Medulla oblongata (tissue), 1 donor: Measurements from ENCODE around the gene TMEM183A.

ENCODE experiments used
- DNase-seq: peaks from one replicate; pipeline ENCODE4 v3.0.0-alpha.2; 2015; ENCODE audit errors: extremely low spot score

TMEM183A gene

DNA sequence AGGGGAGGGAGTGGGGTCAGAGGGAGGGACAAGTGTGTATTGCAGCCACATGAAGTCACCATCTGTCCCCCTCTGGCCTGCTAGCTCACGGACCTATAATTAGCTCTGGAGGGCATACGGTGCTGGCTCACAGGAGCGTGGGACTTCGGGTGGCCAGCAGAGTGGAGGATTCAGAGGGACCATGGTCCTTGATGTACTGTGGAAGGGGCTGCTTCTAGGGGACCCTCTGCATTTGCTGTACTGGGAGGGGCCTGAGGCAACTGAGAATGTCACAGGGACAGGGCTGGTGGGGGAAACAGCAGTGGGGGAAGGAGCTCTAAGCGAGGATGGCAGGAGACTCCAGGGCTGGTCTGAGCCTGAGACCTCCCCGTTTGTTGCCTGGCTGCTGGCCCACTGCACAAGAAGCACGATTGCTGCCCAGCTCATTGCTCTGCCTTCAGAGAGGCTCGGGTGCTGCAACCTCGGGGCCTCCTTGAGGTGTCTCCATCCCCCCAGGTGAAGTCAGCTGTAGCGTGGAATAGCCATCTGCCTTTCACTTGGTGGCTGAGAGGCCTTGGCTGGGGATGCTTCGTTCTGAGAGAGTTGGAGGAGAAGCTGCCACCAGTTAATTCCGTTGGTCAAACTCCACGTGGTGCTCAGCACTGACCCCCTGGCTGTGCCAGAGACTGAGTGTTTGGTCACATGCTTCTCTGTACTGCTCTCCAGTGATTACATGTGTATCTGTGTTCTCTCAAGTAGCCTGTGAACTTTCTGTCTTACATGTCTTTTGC lies 21.8 kb downstream of the TMEM183A start:
- no peak for DNase-seq

DNA sequence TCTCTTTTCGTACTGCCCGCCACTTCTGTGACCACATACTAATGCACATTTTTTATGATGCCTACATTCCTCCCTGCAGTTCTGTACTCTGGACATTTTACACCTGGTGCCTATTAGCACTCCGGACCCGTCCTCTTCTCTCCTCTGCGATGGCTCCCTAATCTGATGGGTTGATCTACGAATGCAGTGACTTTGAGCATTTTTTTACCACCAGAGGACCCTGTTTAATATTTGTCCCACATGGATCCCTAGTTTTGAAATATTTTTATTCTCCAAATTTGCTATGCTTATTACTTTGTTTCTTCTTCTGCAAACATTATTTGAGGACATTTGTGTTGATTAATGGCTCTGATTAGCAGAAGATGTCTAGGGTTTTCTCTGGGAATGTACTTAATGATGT lies 24.3 kb downstream of the TMEM183A start:
- no peak for DNase-seq

DNA sequence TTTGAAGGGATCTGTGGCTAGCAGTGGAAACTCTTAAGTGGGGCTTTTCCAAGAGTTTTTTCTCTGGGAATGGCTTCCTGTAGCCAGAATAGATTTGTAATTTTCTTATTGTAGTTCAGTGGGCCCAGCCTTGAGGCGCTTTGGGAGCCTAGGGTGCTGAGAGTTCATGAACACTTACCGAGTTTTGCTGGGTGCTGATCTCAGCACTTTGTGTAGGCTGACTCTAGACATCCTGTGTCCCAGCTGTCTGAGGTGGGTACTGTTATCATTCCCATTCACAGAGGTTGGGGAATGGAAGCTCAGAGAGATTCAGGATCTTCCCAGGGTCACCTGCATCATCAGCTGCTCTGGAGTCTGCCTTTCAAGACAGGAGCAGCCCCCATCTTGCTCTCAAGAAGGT lies 26.1 kb downstream of the TMEM183A start:
- DNase-seq: no peak

DNA sequence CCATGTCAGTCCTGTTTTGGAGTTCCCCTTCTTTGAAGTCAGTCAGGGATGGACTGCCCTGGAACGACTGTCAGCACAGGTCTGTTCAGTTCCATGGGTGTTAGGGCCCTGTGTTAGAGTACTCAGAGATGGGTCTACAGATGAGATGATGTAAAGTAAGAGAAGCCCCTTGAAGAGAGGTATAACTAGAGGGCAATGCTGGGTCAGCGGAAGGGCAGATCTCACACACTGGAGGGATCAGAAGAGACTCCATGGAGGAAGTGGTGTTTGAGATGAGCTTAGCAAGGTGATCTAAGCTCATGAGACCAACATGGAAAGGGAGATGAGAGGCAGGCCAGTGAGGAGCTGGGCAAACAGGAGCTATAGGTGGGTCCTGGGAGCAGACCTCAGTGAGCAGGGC lies 26.7 kb downstream of the TMEM183A start:
- DNase-seq: no peak

DNA sequence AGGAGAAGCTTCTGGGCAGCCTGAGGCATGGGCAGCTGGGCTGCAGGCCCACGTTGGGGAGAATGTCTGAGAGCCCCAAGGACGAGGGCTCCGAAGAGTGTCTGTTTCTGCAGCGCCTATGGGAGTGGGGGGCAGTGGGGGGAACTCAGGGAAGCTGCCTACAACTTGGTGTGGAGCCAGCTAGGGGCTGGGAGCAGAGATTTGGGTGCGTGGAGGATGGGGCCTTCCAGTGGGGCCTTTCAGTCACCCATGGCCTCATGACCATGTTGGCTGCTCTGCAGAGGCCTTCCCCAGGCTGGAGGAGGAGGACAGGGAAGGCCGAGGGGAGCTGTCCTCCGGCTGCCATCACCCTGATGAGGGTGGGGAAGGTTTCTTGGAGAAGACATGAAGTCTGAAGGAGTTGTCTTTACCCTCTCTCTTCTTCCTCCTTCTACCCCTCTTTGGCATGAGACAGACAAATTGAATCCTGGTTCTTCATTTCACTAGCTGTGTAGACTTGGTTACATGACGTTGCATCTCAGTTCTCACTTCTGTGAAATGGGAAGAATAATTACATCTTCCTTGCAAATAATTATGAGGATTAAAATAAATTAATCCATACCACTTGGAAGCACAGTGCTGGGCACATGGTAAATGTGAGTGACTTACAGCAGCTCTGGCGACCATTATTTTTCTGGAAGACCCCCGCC lies 27.4 kb downstream of the TMEM183A start:
- DNase-seq: no peak

DNA sequence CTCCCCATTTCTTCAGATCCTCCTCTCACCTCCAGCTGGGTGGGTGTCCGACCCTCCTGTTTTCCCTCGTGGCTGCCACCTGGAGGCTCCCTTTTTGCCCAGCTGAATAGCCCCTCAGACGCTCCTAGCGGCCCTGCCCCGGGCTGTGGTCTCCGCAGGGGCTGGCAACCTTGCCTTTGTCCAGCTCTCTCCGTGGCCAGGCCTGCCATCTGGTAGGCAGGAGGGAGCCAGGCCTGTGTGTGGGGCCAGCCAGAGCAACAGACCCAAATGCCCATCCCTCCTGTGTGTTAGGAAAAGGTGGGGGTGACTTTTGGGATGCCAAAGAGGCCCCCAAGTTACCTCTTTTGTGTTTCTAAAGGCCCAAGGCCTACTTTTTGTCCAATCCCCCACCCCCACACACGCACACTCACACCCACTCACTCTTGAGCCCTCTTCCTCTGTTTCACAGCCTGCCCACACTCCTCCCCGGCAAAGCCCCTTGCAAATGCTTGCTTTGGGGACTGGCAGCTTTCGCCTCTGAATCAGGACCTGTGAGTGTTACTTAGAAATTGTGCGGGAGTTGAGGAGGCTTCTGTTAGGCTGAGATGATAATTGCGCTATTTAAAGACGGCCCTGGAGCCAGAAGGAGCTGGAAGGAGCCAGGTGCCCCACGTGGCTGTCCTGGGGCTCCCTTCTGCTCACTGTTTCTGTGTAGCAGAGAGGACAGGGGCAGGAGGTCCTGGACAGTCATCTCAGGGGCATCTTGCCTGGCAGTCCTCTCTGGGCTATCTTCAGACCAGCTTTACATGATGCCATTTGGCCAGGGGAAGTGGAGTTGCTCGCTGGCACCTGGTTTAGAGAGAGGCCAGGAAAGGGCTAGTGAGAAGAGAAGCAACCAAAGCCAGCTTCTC lies 28.2 kb downstream of the TMEM183A start:
- DNase-seq: no peak

DNA sequence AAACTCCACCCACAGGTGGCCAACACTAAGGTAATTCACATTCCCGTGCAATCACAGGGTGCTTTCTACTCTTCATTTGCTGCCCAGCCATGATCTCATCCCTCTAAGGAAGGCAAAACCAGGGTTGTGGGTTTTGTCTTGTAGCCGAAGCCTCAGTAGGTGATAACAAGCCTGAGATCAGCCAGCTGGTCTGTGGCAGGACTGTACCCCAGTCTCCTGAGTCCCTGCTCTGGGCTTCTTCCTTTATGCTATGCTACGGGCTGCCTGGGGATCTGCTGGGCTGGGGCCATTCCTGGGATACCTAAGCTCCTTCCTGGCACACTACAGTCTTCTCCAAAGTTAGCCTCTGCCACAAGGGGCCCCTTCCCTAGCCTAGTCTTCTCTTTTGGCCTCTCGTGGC lies 29.0 kb downstream of the TMEM183A start:
- DNase-seq: no peak

DNA sequence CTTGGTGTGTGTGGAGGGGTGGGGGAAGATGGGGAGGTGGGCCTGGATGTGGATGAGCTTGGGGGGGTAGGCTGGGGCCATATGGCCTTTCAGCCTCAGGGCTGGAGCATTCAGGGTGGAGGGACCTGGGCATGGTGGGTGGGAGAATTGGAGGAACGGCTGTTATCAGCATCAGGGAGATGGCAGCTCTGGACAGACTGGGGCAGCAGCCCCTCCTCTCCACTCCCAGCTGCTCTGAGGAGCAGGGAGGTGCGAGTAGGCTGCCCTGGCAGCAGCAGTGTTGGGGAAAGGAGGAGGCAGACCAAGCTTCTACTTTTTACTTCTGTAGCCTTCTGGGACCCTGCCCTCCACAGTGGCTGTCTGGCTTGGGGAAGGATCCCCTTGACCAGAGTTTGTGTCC lies 29.4 kb downstream of the TMEM183A start:
- DNase-seq: no peak

DNA sequence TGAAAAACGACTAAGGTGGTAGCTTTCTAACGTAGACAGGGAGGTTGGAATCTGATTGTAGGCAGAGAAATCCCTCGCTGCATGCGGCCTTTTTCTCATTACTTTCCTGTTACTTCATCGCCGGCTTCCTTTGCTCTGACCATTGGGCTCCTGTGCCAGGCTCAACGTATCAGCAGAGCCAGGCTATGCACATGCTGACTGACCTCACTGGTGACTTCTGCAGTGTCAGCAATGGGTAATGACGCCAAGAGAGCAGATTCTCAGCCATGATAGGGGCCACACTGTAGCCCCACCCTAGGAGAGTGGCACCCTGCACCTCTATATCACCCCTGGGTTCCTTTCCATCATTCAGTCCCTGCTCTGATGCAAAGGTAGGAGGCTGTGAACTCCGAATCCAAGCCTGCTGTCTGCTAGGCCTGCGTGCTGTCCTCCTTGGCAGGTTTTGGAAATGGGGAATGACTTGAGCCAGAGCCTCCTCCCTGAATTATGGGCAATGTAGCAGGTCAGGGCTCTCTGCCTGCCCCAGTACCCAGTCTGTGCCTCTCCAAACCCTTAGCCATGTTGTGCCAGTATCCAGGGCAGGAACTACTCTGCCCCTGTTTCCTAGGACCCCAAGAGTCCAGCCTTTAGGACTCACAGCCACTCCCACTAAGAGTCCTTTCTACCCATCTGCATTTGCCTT lies 30.5 kb downstream of the TMEM183A start:
- no peak for DNase-seq

DNA sequence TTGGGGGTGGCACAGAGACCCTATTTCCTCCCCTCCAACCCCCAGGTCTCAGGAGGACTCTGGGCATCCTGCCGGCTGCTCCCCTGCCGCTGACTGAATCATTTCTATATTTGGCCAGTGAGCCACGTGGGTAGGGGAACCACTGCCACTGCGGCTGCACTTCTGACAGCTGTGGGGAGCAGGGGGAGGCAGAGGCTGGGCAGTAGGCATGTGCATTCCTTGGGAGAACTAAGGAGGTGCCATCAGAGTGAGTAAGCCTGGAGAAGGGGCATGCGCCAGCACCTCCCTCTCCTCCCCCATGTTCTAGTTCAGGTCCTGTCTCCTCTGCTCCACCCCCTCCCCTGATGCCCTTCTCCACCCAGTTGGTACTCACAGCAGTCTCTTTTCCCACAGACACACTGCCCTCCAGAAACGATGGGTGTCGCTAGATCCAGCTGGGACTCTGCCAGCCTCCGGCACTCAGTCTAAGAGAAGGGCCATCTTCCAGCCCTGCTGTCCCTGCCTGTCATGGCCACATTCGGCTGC lies 31.1 kb downstream of the TMEM183A start:
- DNase-seq: peak; percentile 63

DNA sequence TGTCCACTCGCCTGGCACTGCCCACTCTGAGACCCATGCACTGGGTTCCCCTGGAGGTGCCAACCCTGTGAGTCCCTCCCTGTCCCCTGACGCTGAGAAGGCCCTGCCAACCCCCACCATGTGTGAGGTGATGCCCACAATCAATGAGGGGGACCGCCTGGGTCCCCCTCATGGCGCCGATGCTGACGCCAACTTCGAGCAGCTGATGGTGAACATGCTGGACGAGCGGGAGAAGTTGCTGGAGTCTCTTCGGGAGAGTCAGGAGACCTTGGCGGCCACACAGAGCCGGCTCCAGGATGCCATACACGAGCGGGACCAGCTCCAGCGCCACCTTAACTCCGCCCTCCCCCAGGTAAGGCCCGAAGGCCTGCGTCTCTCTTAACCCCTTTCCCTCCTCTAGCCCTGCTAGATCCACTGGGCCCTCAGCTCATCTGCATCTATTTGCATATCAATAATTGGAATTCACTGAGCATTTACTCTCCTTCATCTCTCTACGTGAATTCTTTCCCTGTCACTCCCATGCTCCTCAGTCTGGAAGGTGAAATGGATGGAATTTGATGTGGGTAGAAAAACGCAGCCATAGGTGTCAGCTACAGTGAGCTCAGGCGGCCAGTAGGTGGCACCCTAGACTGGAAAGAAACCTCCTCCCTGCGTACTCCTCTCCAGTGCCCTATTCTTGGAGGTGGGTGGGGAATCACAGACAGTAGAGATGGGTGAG lies 31.9 kb downstream of the TMEM183A start:
- DNase-seq: peak; percentile 90

DNA sequence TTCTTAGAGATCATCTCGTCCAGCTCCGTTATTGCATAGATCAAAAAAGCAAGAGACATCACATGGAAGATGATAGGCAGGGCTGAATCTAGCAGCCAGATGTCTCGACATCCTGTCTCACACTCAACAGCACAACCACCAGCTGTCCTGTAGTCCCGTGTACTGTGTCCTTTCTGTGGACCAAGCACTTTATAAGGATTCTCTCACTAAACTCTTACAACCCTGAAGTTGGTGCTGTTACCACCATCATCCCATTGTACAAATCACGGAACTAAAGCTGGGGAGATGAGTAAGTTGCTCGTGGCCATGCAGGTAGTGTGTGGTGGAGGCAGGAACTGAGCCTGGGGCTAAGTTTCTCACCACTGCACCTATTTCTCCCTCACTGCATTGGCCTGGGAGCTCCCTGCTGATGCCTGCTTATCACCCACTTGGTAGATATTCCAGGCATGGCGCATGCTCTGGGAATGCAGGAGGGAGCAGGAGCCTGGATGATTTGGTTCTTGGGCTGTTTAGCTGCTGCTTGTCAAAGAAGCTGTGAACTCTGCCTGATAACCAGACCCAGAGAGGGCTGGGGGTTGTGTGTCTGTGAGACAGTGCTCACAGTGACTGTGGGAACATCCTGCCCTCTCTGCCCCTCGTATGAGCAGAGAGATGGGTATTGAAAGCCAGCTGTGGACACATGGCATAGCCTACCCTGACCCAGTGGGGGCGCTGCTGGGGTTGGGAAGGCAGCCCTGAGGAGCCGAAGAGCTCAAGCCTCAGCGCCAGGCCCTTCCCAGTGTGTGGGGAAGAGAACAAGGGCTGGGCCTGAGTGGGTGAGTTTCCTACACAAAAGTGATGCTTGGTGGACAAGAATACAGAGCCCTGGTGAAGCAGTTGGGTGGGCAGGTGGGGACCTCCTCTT lies 32.7 kb downstream of the TMEM183A start:
- peak; percentile 25 for DNase-seq

DNA sequence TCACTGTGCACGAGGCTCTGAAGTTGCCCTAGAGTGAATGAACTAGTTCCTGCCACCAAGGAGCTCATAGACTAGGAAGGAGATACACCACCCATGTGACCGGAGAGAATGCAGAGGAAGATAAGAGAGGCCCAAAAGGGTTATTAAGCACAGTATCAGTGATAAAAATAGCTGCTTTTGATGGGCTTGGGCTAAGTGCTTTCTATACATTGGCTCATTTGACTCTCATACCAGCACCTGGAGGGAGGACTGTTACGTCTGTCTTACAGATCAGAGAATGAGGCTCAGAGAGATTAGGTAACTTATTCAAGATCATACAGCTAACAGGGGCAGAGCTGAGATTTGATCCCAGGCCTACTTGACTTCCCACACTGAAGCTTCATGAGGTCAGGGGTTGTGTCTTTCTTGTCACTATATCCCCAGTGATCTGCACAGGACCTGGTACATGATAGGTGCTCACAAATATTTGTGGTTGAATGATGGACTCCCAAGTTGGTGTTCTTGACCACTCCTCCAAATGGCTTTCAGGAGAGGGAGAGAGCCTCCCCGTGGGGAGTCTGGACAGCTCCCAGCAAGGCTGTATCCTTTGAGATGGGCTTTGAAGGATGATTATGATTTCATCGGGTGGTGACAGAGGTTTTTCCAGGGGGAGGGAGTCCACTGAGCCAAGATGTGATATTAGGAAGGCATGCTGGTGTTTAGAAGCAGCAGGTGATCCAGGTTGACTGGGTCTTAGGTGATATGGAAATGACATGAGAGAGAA lies 33.5 kb downstream of the TMEM183A start:
- DNase-seq: no peak

DNA sequence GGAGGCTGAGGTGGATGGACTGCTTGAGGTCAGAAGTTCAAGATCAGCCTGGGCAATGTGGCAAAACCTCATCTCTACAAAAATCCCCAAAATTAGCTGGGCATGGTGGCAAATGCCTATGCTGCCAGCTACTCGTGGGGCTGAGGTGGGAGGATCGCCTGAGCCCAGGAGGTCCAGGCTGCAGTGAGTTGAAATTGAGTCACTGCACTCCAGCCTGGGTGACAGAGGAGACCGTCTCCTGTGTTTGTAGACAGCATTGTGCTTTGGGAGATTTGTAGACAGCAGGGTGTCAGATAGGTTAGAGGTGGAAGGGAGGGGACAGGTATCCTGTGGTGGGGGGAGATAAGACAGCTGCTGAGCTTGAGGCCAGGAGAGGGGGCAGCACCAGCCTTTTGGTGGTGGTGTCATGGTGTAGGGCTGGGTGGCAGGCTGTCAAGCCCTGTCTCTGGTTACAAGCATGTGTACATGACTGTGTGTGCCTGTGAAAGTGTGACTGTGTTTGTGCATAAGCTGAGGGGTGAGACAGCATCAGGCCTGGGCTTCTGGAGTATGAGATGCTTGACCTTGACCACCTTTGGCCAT lies 34.3 kb downstream of the TMEM183A start:
- DNase-seq: no peak

DNA sequence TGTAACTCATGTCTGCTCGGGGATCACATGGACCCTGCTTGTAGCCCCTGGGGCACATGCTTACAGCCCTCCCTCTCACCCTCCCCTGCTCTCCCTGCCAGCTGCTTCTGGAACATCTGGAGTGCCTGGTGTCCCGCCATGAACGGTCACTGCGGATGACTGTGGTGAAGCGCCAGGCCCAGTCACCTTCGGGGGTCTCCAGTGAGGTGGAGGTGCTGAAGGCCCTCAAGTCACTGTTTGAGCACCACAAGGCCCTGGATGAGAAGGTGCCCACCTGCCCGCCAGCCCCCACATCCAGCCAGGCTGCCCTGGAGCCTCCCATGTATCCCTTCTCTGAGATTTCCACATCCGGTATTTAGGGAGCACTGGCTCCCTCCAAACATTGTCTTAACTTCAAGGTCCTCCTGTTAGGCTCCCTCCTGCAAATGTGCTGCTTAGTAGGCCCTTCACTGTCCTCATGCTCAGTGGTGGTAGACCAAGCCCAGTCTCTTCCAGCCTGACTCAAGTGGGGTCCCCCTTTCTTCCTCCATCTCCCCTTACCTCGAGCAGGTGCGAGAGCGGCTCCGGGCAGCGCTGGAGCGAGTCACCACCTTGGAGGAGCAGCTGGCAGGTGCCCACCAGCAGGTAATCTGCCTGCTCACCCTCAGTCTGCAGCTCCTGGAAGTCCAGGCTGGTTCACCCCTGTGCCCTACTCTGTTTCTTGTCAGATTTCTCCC lies 36.8 kb downstream of the TMEM183A start:
- DNase-seq: no peak

DNA sequence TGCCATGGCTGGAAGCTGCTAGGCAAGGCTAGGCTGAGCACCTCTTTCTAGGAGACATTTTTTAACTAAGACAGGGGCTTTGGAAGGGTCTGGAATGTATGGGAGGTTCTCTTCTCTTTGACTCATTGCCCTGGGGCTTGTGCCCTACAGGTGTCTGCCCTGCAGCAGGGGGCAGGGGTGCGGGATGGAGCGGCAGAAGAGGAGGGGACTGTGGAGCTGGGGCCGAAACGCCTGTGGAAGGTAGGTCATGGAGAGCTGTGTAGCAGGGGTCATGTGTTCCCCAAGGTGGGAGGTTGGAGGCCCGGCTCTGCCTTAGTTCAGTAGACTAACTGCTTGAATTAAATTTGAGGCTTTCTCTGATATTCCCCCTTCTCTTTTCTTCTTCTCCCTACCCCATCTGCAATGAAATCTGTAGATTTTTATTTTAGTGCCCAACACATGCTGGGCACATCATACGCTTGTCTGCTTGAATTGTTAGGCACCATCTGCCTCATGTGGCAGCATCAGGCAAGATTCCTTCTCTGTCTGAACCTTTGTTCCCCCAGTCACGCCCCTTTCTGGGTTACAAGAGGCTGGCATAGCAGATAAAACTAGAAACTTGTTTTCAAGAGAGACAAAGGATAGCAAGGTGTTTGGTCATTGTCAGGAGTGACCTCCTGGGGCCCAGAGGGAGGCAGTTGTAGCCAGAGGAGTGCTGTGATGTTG lies 37.5 kb downstream of the TMEM183A start:
- DNase-seq: no peak

DNA sequence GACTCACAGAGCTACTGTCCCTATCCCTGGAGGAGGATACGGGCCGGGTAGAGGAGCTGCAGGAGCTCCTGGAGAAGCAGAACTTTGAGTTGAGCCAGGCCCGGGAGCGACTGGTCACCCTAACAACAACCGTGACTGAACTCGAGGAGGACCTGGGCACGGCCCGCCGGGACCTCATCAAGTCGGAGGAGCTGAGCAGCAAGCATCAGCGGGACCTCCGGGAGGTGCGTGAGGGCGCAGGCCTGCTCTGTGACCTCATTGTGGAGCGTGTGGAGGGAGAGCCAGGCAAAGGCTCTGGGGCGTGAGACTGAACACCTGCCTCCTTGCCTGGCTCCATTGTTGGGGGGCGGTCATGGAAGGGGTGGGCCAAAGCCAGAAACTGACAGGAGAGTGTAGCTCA lies 38.2 kb downstream of the TMEM183A start:
- DNase-seq: no peak
